SKM-1 treated with dmso at 0.1 percent for 144 hours (cell line): ENCODE measurements around the gene ANAPC2.

Source experiments
- DNase-seq: peaks from one replicate; lab custom pipeline; 2025; ENCODE audit not compliant: unreplicated experiment; lab: John Stamatoyannopoulos, UW

Gene ANAPC2

DNA sequence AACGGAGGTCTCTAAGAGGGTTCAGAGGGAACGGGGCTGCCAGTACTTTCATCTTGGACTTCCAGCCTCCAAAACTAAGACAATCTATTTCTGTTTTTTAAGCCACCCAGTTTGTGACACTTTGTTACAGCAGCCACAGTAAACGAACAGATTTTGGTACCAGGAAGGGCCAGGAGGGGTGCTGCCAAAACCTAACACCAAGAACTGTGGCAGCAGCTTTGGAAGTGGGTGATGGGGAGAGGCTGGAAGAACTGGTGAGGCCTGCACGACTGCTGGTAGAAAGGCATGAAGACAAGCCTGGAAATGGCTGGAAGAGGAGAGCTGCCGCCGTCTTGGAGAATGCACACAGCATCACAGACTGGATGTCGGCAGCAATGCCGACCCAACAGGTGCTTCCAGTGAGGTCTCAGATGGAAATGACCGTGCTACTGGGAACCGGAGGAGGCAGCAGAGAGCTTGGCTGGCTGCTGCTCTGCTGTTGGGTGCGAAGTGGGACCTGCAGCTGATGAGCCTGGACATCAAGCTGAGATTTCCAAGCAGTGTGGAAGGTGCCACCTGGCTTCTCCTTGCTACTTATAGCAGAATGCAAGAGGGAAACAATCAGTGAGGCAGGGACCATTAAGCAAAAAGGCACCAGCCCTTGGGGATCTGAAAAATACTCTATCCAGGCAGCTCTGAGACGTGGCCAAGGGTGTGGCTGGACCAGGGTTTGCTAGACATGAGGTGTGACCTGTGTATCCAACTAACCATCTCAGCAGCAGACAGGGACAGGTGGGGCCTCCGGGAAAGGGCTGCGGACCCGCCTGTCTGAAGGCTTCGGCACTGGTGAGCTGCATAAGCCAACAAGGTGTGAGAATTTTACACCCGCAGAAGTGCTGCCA is 11.8 kb downstream of the ANAPC2 start:
- no peak for DNase-seq

- no peak for DNase-seq
Observed at GRCh38 chr9:137175345-137175961, 12.9 kb downstream of the ANAPC2 start.

GRCh38 chr9:137174722-137175293 is 13.6 kb downstream of the ANAPC2 start:
- no peak for DNase-seq

- DNase-seq: no peak
Observed at GRCh38 chr9:137173796-137174664, 14.3 kb downstream of the ANAPC2 start.

DNA sequence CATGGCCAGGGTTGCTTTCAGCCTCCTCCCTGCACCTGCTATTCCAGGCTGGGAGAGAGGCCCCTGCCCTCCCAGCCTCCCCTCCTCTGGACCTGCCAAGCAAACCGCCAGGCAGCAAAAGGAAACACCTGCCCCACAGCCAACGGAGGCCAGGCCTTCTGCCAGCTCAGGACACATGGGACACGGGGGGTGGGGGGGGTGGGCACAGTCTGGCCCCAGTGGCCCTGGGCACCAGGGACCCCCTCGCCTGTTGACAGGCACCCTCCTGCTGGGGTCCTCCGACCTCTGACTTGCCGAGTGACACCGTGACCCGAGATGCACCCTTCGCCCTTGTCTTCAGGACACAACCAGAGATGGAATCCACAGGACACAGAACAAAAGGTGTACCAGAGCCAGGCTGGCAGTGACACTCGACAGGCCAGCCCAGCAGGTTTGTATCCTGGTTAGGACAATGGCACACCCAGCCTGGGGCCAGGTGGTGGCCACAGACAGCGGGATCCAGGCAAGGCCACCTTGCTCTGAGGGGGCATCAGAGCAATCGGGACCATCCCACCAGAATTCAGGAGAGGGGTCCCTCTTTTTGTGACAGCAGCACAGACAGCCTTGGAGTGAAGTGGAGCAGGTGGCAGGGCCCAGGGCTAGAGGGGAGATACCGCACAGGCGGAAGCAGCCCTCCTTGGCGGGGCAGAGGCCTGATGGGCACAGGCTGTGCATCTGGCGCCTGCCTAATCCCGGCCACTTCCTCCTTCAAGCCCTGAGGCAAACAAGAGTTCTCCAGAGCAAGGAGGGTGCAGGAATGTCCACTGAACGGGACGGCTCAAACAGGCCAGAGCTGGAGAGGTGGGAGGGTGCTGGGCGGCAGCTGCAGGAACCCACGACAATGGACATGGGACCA is 15.2 kb downstream of the ANAPC2 start:
- no peak for DNase-seq

- DNase-seq: no peak
Observed at GRCh38 chr9:137171149-137171900, 17.0 kb downstream of the ANAPC2 start.

DNA sequence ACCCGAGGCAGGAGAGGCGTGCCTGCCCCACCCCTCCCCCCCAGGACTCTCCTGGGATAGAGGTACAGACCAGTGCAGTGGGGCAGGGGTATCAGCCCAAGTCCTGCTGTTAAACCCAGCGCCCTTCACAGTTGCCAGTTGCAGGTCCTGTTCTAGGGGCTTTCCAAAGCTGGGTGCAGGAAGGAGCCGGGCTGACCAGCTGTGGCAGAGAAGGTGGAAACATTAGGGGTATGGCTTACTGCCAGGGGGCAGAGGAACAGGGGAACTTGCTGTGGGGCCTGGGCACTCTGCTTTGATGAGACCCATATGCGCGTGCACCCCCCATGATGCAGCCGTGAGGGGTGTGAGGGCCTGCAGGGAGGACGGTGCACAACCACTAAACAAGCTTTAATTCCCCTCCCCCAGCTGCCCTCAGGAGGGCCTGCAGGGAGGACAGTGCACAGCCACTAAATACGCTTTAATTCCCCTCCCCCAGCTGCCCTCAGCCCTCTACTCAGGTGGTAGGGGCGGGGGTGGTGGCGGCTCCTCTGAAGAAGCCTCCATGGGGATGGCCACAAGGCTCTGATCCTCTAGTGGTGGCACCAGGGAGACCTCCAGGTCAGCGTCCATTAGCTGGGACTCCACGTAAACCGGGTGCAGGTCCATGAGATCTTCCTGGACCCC is 17.7 kb downstream of the ANAPC2 start:
- no peak for DNase-seq

GRCh38 chr9:137169896-137170358 is 18.4 kb downstream of the ANAPC2 start, which contains the start of gene LRRC26:
Gene LRRC26, minus strand, starts transcription at chr9:137170051. Its CDS starts 108 bp downstream, at chr9:137169943.
- no peak for DNase-seq

DNA sequence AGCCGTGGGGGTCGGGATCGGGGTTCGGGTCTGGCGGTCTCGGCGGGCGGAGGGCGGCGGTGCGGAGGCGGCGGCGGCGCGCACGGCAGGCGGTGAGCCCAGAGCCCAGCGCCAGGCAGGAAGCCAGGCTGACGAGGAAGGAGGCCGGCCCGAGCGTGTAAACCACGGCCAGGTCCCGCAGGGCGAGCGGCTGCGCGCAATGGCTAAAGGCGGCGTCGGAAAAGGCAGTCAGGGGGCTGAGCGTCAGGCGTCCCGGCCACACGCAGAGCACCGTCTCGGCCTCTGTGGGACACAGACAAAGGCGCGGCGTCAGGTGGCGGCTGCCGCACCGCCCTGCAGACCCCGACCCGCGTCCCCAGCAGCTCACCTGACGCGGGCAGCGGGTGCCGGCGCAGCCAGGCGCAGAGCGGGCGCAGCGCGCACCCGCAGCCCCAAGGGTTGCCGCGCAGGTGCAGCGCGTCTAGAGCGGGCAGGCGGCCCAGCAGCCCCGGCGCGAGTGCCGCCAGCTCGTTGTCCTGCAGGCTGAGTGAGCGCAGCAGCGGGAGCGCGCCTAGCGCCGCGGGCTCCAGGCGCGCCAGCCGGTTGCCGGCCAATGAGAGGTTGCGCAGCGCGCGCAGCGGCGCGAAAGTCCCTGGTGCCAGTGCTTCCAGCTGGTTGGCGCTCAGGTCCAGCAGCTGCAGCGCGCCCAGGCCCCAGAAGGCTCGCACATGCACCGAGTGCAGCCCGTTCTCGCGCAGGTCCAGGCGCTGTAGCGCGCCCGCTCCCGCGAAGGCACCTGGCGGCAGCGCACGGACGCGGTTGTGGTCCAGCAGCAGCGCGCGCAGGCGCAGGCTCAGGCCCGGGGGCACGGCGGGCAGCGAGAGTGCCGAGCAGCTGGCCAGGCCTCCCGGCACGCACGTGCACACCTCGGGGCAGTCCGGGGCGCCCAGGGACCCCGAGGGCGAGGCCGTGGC is 19.2 kb downstream of the ANAPC2 start:
- no peak for DNase-seq

GRCh38 chr9:137168573-137168903 is 19.8 kb downstream of the ANAPC2 start:
- no peak for DNase-seq

DNA sequence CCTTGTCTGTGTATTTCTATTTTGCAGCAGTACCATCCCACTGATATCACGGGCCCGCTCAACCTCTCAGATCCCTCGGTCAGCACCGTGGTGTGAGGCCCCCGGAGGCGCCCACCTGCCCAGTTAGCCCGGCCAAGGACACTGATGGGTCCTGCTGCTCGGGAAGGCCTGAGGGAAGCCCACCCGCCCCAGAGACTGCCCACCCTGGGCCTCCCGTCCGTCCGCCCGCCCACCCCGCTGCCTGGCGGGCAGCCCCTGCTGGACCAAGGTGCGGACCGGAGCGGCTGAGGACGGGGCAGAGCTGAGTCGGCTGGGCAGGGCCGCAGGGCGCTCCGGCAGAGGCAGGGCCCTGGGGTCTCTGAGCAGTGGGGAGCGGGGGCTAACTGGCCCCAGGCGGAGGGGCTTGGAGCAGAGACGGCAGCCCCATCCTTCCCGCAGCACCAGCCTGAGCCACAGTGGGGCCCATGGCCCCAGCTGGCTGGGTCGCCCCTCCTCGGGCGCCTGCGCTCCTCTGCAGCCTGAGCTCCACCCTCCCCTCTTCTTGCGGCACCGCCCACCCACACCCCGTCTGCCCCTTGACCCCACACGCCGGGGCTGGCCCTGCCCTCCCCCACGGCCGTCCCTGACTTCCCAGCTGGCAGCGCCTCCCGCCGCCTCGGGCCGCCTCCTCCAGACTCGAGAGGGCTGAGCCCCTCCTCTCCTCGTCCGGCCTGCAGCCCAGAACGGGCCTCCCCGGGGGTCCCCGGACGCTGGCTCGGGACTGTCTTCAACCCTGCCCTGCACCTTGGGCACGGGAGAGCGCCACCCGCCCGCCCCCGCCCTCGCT is 20.4 kb downstream of the ANAPC2 start:
- DNase-seq: no peak

DNA sequence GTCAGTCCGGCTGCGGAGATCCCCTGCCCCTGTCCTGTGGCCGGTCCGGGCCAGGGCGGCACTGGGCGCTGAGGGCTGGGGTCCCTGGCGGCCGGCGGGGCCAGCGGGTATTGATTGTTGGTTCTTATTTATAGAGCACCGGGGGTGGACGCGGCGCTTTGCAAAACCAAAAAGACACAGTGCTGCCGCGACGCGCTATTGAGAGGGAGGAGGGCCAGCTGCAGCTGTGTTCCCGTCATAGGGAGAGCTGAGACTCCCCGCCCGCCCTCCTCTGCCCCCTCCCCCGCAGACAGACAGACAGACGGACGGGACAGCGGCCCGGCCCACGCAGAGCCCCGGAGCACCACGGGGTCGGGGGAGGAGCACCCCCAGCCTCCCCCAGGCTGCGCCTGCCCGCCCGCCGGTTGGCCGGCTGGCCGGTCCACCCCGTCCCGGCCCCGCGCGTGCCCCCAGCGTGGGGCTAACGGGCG is 21.0 kb downstream of the ANAPC2 start:
- DNase-seq: no peak

DNA sequence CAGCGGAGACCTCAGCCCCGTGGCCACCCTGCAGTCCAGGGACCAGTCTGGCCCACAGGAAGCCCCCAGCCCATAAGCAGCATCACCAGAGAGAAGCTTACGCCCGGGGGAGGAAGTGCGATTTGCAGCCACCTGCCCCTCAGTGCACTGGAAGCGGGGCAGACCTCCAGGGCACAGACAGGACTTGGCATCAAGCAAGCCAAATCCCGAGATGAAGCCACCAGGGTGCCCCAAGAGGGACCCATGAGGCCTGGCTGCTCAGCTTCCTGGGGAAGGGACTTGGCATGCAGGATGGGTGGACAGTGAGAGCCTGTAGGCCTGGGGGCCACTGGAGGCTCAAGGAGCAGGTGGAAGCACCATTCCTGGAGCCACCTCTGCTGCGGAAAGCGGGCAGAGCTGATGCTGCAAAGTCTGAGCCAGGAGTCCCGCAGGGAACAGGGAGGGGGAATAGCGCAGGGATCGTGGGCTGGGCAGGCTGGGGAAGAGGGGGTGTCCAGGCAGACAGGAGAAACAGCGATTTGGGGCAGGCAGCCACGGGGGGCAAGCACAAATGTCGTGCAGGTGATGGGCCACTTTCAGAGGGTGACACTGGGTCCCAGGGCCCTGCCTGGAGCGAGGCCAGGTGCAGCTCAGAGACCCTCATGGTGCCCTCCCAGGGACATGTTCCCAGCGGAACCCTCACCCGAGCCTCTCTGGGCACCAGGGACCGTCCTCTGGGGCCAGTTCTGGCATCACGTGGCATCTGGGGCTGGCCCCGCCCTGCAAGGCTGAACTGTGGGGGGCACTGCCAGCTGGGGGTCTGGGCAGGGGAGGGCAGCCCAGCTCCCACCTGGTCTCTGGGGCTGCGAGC is 21.8 kb downstream of the ANAPC2 start:
- no peak for DNase-seq

- DNase-seq: no peak
Observed at GRCh38 chr9:137165250-137165836, 23.0 kb downstream of the ANAPC2 start.
